B cell (primary cell): Measurements from ENCODE around the gene BDP1. TPM values are rescaled to one million over a fixed set of nuclear protein-coding genes. Genes with fewer than 3 reads are reported as not detected.

Source experiments
- ATAC-seq: fragments of 200-7000 bp; cut with Tn5 transposase; one replicate; pipeline ENCODE4 v1.10.0; 2021; ENCODE audit warnings: low read depth, mild to moderate bottlenecking, moderate number of reproducible peaks, moderate library complexity
- CTCF ChIA-PET: fragments of 350-600 bp; sonication (Branson Sonifier 250); formaldehyde crosslinking; loops from one replicate; lab custom pipeline; 2021; ENCODE audit warnings: antibody characterized with exemption, inconsistent platforms; lab: Charles Lee
- POLR2A ChIA-PET: fragments of 350-600 bp; sonication (Branson Sonifier 250); formaldehyde crosslinking; loops from one replicate; lab custom pipeline; 2021; ENCODE audit warnings: antibody characterized with exemption; lab: Charles Lee
- DNase-seq: peaks from one replicate; pipeline ENCODE4 v3.0.0; 2013
- H2AFZ ChIP-seq: 2 replicates; pipeline ENCODE4 v1.6.1; 2012; ENCODE audit warnings: mild to moderate bottlenecking, low read depth, low read length; ENCODE audit not compliant: insufficient read depth, poor library complexity, severe bottlenecking
- H3K27ac ChIP-seq, 2 donors: 1 replicate in 1 of 2; 2 replicates in 1 of 2; pipeline ENCODE4 v1.5.1; 2012 to 2013; ENCODE audit warnings: low read length in 2 of 2, mild to moderate bottlenecking in 2 of 2, moderate library complexity in 1 of 2
- H3K27me3 ChIP-seq, 4 experiments: fragments of 200-600 bp in 1 of 4; sonication (generic) in 1 of 4; replicated peaks in 1 of 4; 1 replicate in 2 of 4; 2 replicates in 2 of 4; pipeline versions ENCODE4 v1.6.1 to v1.7.0; 2013 to 2016; ENCODE audit warnings: low read length in 3 of 4, mild to moderate bottlenecking in 2 of 4, mixed read lengths in 1 of 4, moderate library complexity in 1 of 4; ENCODE audit not compliant: insufficient read depth in 4 of 4, control insufficient read depth in 3 of 4; ENCODE audit errors: control extremely low read depth in 1 of 4
- H3K36me3 ChIP-seq, 2 experiments: replicated peaks in 1 of 2; 1 replicate in 1 of 2; 2 replicates in 1 of 2; pipeline versions ENCODE4 v1.6.1 to v1.7.1; 2013; ENCODE audit warnings: low read length in 1 of 2; ENCODE audit not compliant: insufficient read depth in 2 of 2, control insufficient read depth in 1 of 2; ENCODE audit errors: control extremely low read depth in 1 of 2, extremely low read depth in 1 of 2
- H3K4me1 ChIP-seq, 2 donors: fragments of 200-600 bp in 1 of 2; sonication (generic) in 1 of 2; 1 replicate in 1 of 2; 2 replicates in 1 of 2; pipeline versions ENCODE4 v1.5.1 to v1.6.1; 2013 to 2017; ENCODE audit warnings: low read length in 2 of 2; ENCODE audit not compliant: control insufficient read depth in 2 of 2, insufficient read depth in 2 of 2
- H3K4me2 ChIP-seq: replicated peaks from 2 replicates; pipeline ENCODE3; 2012; ENCODE audit warnings: mild to moderate bottlenecking, low read depth, low read length; ENCODE audit not compliant: poor library complexity, severe bottlenecking
- H3K4me3 ChIP-seq, 5 experiments: fragments of 200-600 bp in 1 of 5; sonication (generic) in 1 of 5; 1 replicate in 3 of 5; 2 replicates in 2 of 5; pipeline versions ENCODE4 v1.5.1 to v1.7.0; 2011 to 2016; ENCODE audit warnings: low read length in 4 of 5, mild to moderate bottlenecking in 4 of 5, low read depth in 2 of 5, control low read depth in 1 of 5, moderate library complexity in 1 of 5; ENCODE audit not compliant: insufficient read depth in 1 of 5; ENCODE audit errors: control extremely low read depth in 1 of 5, extremely low read depth in 1 of 5
- H3K79me2 ChIP-seq: fragments of 200-600 bp; sonication (generic); one replicate; pipeline ENCODE4 v1.6.0; 2016; ENCODE audit warnings: low read length; ENCODE audit not compliant: control insufficient read depth, insufficient read depth
- H3K9ac ChIP-seq: fragments of 200-600 bp; sonication (generic); 2 replicates; pipeline ENCODE4 v1.6.1; 2017; ENCODE audit warnings: mild to moderate bottlenecking, low read length, moderate library complexity
- H3K9me3 ChIP-seq, 3 donors: one replicate each; pipeline versions ENCODE4 v1.6.1 to v1.7.1; 2013; ENCODE audit warnings: low read length in 2 of 3; ENCODE audit not compliant: control insufficient read depth in 2 of 3, insufficient read depth in 1 of 3; ENCODE audit errors: control extremely low read depth in 1 of 3
- H4K20me1 ChIP-seq: 2 replicates; pipeline ENCODE4 v1.6.0; 2012; ENCODE audit warnings: mild to moderate bottlenecking, low read length; ENCODE audit not compliant: insufficient read depth, control insufficient read depth, poor library complexity, severe bottlenecking
- H3K27ac Mint-ChIP-seq: one replicate; pipeline ENCODE4 v1.8.0; 2021; ENCODE audit warnings: mixed read lengths
- H3K27me3 Mint-ChIP-seq: one replicate; pipeline ENCODE4 v1.8.0; 2021; ENCODE audit warnings: mixed read lengths
- H3K4me1 Mint-ChIP-seq: one replicate; pipeline ENCODE4 v1.8.0; 2021; ENCODE audit warnings: mixed read lengths
- H3K4me3 Mint-ChIP-seq: one replicate; pipeline ENCODE4 v1.8.0; 2021; ENCODE audit warnings: mixed read lengths
- H3K9me3 Mint-ChIP-seq: one replicate; pipeline ENCODE4 v1.8.0; 2022; ENCODE audit warnings: mixed read lengths; ENCODE audit not compliant: insufficient read depth
- CTCF ChIP-seq: fragments of 200-600 bp; IDR thresholded peaks from one replicate; pipeline ENCODE4 v1.8.0; 2022; ENCODE audit warnings: antibody characterized with exemption, mild to moderate bottlenecking
- EZH2 ChIP-seq: IDR thresholded peaks from 2 replicates; pipeline ENCODE4 v1.6.1; 2012; ENCODE audit warnings: borderline replicate concordance, low read depth, mild to moderate bottlenecking, moderate library complexity, low read length; ENCODE audit not compliant: insufficient read depth, poor library complexity, severe bottlenecking
- WGBS: methylation state at CpG from one replicate; pipeline ENCODE4 v1.1.5; 2013; ENCODE audit warnings: missing lambda C conversion rate; ENCODE audit not compliant: insufficient coverage; 5-methylcytosine and 5-hydroxymethylcytosine counted together
- intact Hi-C: fragments of 100-400 bp; cut with micrococcal nuclease; formaldehyde crosslinking; loops from one replicate; pipeline ENCODE4 v1.10.0; 2022
- polyA plus RNA-seq: library from polyadenylated mRNA; depleted of rRNA; stranded (reverse); fragments of >200 nt; gene quantifications from 2 replicates; pipeline ENCODE4 v1.2.3, GENCODE V29; 2012
- total RNA-seq, 2 donors: library from RNA; stranded (reverse); fragments of 120-200 nt in 1 of 2; gene quantifications; 1 replicate in 1 of 2; 2 replicates in 1 of 2; pipeline versions ENCODE4 v1.2.3 to v1.2.4, GENCODE V29; 2013 to 2022

The BDP1 gene
- total and polyA plus RNA-seq, 2 donors (not counting 1 experiment from before 2014, with no cell fraction given) = 7.9 to 59.4 TPM

DNA sequence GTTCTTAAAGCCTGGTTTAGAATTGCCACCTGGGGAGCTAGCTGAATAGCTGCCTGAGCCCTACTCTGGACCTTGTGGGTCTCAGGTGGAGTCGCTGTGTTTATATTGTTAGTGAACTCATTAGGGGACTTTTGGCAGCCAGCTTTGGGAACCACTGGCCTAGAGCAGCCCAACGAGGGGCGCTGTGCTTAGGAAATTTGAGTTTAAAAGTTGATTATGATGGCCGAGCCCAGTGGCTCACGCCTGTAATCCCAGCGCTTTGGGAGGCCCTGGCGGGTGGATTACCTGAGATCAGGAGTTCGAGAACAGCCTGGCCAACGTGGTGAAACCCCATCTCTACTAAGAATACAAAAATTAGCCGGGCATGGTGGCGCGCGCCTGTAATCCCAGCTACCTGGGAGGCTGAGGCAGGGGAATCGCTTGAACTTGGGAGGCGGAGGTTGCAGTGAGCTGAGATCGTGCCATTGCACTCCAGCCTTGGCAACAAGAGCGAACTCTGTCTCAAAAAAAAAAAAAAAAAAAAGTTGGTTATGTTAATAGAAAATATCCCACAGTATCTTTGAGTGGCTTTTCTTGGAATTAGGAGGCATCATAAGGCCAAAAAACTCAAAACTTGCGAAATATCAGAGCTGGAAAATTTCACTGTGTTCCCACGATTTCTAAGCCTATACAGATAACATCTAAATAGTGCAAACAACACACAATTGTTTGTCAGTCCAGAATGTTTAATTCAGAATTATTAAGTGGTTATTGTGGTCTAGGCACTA lies 132.5 kb downstream of the BDP1 start:
- H3K27me3 Mint-ChIP-seq = no peaks in the 10 kb centered on the region
- Histone ChIP-seq H3K4me3 (peak overlapping the region; percentile 35 to 95 (median 87)), H4K20me1 (peaks cover 6% of the 10 kb centered on the region), H3K79me2 (peaks cover 52% of the 10 kb centered on the region), H3K4me1 (peaks cover 27 to 32% of the 10 kb centered on the region in 2 donors), H3K9me3 (no peaks in the 10 kb centered on the region), H3K27ac (peak overlapping the region; percentile 83 to 97), H2AFZ (peak overlapping the region; percentile 99), H3K27me3 (no peaks in the 10 kb centered on the region), H3K9ac (peak overlapping the region; percentile 99), H3K36me3 (peaks cover 0 to 3% of the 10 kb centered on the region in 2 experiments), H3K4me2 (peak overlapping the region; percentile 81)
- H3K27ac Mint-ChIP-seq = peak overlapping the region; percentile 99
- ChIA-PET POLR2A (interaction anchor here (0.9 to 1.8 kb wide), 2 partner anchors 133 to 732 kb away, joined by 3 to 9 read pairs; partner anchors contain the start of genes BDP1, MRPS27 and PTCD2), CTCF (interaction anchor here (1.0 to 2.6 kb wide), 2 partner anchors 13 to 1238 kb away, joined by 3 to 10 read pairs; no protein-coding TSS in a partner anchor)
- peaks cover 39% of the 10 kb centered on the region for H3K4me1 Mint-ChIP-seq
- 25% methylated on average over 4 of the region's 19 CpGs for WGBS
- intact Hi-C loops = loop anchor here (1.0 to 5.0 kb wide), 2 partner anchors 133 to 719 kb away; partner anchors contain the start of gene BDP1
- ATAC-seq = no peak
- TF ChIP-seq EZH2 (no peak), CTCF (no peak)
- H3K9me3 Mint-ChIP-seq = no peaks in the 10 kb centered on the region
- DNase-seq = no peak
- H3K4me3 Mint-ChIP-seq = peak overlapping the region; percentile 97

- H3K4me3 ChIP-seq = peak overlapping the region in 1 of 5 experiments; percentile 87
- peak overlapping the region; percentile 99 for H3K9ac ChIP-seq
- H4K20me1 ChIP-seq = peaks cover 6% of the 10 kb centered on the region
- peak overlapping the region in 1 of 2 donors; percentile 97 for H3K27ac ChIP-seq
- peaks cover 56% of the 10 kb centered on the region for H3K79me2 ChIP-seq
- ATAC-seq = no peak
- Mint-ChIP-seq H3K9me3 (no peaks in the 10 kb centered on the region), H3K27me3 (no peaks in the 10 kb centered on the region), H3K4me3 (peak overlapping the region; percentile 97), H3K27ac (peak overlapping the region; percentile 17), H3K4me1 (peaks cover 39% of the 10 kb centered on the region)
- H3K36me3 ChIP-seq = peaks cover 0 to 4% of the 10 kb centered on the region in 2 experiments
- H3K4me1 ChIP-seq = peaks cover 27 to 32% of the 10 kb centered on the region in 2 donors
- peak overlapping the region; percentile 81 for H3K4me2 ChIP-seq
- H3K27me3 ChIP-seq = no peaks in the 10 kb centered on the region
- no peak overlapping the region for H2AFZ ChIP-seq
- DNase-seq = no peak
- POLR2A ChIA-PET = interaction anchor here (1.8 kb wide), 1 partner anchor 133 kb away, joined by 9 read pairs; the partner anchor contains the start of gene BDP1
- TF ChIP-seq CTCF = no peak
- no peak for TF ChIP-seq EZH2
- WGBS = 89% methylated on average over 2 of the region's 2 CpGs
- H3K9me3 ChIP-seq = no peaks in the 10 kb centered on the region
- intact Hi-C loops = loop anchor here (5.0 kb wide), 1 partner anchor 719 kb away; no protein-coding TSS in a partner anchor
- CTCF ChIA-PET = interaction anchor here (1.0 to 2.6 kb wide), 2 partner anchors 12 to 1237 kb away, joined by 3 to 10 read pairs; no protein-coding TSS in a partner anchor
These were observed 133.1 kb downstream of the BDP1 start for GRCh38 chr5:71588533-71588885.
